NK-92 (cell line): ENCODE results near the gene CD52.

Experiments used
- DNase-seq: peaks from one replicate; lab custom pipeline; 2025; ENCODE audit not compliant: unreplicated experiment; lab: John Stamatoyannopoulos, UW

The CD52 gene, protein sequence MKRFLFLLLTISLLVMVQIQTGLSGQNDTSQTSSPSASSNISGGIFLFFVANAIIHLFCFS

DNA sequence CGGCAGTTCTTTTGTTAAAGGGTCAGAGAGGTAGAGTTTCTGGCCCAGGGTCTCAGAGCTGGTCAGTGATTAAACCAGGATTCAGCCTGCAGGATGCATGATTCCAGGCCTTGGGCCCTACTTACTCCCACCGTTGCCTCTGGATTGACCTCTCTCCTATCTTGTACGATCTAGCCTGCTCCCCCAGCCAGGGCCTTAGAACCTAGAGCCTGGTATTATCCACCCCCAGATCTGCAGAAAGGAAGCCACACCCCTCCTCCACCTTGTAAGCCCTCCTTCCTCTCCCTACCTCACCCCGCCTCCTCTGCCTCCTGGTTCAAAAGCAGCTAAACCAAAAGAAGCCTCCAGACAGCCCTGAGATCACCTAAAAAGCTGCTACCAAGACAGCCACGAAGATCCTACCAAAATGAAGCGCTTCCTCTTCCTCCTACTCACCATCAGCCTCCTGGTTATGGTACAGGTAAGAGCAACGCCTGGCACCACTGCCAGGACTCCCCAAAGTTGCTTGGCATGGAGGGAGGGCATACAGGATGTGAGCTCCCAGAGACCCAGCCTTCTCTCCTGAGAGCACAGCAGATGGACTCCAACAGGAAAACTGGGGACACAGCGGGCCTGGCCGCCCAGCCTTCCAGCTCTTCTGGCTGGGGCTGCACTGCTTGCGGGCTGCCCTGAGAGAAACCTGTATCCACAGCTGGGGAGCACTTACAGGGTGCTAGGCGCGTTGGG lies at the start of gene CD52:
Gene CD52 (plus strand): TSS at position 347 of the 726 bp plus-strand sequence. CDS start 60 bp downstream, at position 407.
- no peak for DNase-seq

DNA sequence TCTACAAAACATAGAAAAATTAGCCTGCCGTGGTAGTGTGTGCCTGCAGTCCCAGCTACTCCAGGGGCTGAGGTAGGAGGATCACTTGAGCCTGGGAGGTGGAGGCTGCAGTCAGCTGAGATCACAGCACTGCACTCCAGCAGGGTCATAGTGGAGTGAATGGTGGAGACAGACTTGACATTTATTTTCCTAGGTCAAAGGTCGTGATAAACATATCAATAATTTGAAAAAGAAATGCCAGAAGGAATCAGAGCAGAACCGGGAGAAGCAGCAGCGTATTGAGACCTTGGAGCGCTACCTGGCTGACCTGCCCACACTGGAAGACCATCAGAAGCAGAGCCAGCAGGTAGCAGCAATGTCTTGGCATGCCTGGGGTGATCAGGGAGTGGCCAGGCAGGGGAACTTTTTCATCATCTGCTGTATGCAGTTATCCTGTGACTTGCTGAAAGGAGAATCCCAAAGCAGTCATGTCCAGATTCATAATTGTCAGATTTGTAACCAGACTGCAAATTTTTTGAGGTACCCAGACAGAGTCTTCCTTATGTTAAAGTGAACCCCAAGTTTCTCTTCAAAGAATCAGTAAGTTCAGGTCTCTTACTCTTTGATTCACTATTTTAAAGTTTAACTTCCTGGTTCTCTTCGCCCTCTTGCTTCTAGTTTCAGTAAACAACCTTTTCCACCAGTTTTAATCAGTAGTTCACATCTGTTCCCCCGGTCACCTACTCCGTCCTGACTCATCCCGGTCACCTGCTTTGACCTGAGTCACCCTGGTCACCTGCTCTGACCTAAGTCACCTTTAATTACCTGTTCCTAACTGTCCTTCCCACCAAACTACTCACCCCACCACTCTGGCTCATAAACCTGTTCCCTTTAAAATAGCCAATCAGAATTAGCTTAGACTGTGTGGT lies 49.2 kb upstream of the CD52 start:
- DNase-seq, result no peak

DNA sequence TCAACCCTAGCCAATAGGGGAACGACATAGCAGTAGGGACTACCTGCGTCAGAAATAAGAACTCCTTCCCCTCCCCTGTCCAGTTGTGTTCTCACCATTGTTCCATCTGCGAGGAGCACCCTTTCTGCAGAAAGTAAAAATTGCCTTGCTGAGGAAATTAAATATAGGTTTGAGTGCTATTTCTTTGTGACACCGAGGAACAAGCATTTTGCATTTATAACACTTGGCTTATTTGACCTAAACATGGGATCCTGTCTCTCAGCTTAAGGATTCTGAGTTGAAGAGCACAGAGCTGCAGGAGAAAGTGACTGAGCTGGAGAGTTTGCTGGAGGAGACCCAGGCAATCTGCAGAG lies 48.6 kb upstream of the CD52 start:
- DNase-seq, result no peak

DNA sequence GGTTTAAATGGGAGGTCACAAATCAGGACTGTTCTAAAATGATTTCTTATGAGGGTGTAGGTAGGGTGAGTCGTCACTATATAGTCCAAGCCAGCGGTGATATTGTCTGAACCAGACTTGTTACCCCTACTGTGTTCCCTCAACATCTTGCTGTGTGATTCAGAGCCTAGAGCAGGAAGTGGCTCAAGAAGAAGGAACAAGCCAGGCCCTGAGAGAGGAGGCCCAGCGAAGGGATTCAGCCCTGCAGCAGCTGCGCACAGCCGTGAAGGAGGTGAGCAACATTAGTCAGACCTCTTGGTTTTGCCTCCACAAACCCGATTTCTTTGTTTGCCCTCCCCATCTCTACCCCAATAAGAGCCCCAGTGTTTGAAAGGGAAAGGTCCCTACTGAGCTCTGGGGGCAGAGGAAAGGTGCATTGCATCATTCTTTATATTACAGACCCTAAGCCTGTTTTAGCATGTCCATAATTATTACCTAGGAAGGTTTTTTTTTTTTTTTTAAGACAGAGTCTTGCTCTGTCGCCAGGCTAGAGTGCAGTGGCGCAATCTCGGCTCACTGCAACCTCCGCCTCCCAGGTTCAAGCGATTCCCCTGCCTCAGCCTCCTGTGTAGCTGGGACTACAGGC lies 42.8 kb upstream of the CD52 start:
- DNase-seq, result no peak

DNA sequence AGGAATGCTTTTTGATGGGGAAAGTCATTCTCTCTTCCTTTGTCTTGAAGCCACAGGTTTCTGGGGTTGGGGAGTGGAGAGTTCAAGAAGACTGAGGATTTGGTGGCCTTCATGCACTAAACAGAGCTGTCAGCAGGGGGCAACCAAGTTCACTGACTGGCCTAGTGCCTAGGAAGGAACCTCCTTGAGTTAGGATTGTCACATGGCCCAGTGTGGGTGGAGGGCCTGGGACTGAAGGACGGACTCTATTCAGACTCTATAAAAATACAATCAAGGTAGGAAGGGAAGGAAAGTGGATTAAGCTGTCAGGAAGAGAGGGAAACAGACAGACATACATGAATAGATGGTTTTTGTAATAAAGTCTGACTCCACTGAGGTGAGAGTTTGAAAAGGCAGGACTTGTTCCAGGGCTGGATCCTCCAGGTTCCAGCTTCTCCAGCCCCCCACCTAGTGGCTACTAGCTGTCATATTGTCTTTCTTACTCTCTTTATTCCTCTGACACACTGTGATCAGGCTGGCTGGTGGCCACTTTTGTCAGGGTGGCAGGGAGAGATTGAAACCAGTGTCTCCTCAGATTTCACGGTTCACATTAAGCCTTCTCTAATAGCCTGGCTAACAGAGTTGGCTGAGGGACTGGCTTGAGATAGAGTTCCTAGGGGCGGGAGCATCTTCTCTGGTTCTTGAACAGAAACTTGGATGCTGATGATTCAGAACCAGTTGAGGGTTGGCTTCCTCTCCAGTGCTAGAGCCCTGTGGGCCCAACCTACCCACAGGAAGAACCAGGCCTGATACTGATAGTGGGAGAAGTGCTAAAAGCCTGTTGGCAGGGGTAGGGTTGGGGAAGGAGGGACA lies 42.0 kb upstream of the CD52 start:
- no peak for DNase-seq

DNA sequence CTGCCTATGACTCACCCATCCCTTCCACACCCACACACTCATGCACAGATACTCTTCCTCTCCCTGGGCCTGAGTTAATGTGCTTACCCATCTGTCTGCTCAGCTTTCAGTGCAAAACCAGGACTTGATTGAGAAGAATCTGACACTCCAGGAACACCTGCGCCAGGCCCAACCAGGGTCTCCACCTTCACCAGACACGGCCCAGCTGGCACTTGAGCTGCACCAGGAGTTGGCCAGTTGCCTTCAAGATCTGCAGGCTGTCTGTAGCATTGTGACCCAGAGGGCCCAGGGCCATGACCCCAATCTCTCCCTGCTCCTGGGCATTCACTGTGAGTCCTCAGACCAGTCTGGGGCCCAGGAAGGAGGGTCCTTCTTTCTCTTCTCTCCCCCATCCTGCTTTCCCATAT lies 41.3 kb upstream of the CD52 start:
- no peak for DNase-seq

DNA sequence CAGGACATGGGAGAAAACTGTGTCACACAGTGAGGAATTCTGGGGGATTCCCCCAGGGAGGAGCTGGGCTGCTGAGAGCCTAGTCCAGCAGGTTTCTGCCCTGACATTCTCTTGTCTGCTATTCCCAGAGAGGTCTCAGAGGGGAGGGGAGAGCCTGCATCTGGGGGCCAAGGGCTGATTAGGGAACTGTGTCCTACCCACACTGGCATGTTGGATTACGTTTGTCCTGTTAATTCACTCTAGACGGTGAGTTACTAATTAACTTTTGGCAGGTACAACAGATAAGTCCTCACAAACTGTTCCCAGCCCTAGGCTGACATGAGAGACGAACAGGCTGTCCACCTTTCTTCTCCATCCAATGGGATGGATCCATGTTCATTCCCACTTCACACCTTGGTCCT lies 40.5 kb upstream of the CD52 start:
- DNase-seq, result no peak

DNA sequence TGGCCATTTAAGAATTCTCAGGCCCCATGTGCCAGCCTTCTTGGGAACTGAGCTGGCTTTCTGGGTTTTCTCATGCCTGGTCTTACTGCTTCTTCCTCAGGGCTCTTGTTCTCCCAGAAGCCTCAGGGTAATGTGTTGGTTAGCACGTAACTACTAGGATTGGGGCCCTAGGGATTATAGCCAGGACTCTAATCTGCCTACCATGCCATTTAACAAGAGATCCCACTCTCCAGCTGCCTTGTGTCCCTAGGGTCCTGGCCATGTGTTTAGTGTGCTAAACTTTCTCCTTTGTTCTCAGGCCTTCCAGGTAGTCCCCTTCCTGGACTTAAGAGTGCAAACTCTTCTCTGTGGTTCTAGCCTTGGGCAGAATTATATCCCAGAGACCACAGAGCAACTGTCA lies 40.0 kb upstream of the CD52 start:
- no peak for DNase-seq

DNA sequence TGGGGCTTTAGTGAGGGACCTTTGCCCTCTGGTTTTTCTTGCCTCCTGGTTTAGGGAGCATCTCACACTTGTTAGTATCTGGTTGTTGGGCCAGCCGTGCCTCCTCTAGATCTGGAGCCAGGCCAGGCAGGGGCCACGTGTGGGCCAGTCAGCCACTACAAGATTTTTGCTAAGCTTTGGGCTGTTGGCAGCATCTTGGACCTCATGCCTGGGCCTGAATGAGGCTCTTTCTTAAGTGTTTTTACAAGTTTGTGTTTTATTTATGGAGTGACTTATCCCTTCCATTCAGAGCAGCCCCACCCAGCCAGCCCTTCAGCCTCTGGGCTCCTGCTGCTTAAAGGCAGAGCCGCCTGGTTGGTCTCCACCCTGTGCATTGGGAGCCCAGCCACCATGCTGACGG lies 39.5 kb upstream of the CD52 start:
- no peak for DNase-seq

DNA sequence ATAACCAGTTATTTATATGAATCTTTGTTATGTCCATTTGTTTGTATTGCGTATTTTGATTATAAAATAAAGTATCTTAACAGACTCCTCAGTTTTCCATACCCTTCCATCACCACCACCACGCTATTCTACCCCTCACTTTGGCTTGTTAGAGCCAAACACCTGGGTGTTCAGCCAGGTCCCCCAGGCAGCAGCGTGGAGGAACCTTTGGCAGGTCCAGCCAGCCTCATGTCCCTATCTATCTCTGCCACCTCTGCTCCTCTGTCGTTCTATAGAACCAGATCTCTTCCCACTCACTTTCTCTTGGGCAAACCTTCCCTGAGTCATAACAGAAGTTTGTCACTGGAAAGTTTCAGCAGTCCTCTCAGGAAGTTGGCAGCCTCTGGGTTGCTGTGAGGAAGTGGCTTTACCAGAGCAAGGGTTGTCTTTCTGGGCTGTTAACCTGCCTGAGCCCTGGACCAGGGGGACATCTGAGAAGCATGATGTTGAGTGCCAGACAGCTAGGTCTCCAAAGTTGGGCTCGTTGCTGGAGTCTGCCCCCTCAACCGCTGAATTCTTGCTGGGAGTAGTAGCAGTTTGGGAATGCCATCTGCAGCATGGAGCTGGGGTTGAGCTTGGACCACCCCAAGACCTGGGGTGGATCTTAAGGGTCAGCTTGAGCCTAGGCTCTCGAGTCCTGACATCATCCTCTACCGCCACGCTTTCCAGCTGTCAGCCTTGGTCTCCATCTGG lies 38.9 kb upstream of the CD52 start:
- no peak for DNase-seq

DNA sequence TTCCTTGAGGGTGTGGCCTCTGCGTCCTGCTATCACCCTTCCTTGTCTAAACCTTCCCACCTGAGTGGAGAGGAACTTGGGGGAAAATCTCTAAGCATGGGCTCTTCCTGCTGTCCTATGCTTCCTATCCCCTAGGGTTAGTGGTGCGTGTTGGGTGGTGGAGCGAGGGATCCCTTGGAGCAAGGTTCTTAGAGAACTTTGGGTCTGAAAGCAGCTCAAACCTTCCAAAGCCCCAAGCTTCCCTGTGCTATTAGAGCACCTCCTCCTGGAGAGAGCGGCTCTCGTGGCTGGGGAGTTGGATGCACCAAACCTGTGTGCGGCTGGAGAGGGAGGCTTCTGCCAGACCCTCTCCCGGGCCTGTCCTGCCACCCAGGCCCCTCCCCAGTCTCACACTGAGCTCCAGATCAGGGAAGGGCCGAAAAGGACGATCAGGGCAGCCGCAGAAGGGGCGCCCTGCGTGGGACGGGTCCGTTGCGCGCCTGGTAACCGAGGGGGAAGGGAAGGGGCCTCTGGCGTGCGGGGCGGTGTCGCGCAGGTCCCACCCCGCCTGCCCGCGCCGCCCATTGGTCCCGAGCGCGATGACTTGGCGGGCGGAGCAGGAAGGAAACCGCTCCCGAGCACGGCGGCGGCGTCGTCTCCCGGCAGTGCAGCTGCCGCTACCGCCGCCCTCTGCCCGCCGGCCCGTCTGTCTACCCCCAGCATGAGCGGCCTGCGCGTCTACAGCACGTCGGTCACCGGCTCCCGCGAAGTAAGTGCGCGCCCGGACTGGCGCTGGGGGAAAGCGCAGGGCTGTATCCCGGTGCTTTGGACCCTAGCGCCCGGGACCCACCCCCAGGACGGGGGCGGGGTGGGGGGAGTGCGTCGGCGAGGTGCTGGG lies 38.1 kb upstream of the CD52 start, which contains the start of gene SH3BGRL3:
Gene SH3BGRL3 (plus strand): TSS at position 631 of the 877 bp plus-strand sequence. CDS start 70 bp downstream, at position 701.
- no peak for DNase-seq

DNA sequence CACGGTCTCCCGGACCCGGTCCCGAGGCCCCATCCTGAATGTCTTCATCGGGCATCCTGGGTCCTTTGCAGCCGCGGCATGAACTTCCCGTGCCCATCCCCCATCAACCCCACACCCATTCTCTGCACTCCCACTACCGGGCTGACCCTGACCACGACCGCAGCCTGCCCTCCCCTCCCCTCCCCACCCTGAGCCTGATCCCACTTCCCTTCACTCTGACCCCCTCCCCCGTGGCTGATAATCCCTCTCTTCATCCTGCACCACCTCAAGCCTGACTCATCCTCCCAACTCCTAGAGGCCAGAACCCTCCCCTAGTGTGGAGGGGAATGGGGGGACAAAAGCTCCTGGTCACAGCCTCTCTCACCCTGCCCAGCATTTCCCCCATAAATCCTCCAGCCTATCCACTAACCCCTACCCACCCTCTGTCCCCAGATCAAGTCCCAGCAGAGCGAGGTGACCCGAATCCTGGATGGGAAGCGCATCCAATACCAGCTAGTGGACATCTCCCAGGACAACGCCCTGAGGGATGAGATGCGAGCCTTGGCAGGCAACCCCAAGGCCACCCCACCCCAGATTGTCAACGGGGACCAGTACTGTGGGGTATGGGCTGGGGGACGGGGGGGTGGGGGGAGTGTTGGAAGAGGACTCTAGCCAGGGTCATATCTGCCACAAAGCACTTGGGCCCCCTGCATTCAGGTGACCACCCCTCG lies 37.3 kb upstream of the CD52 start:
- DNase-seq, result no peak

DNA sequence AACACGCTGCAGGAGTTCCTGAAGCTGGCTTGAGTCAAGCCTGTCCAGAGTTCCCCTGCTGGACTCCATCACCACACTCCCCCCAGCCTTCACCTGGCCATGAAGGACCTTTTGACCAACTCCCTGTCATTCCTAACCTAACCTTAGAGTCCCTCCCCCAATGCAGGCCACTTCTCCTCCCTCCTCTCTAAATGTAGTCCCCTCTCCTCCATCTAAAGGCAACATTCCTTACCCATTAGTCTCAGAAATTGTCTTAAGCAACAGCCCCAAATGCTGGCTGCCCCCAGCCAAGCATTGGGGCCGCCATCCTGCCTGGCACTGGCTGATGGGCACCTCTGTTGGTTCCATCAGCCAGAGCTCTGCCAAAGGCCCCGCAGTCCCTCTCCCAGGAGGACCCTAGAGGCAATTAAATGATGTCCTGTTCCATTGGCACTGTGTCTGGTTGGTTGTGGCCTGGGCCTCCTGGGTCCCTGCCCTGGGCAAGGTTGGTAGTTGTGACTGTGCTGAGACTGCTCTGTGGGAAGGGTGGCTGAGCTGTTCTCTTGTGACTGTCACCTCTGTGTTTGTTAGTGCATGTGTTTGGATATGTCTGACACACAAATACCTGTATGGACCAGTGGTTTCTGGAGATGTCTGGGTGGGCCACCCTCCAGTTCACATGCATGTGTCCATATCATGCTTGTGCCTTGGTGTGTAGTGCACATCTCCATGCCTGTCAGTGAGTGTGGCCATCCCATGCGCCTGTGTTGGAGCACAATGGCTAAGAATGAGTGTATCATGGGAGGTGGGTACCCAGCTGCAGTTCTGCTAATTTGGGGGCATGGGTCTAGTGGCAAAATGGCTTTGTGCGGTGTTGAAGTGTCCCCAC lies 36.4 kb upstream of the CD52 start:
- DNase-seq, result no peak

DNA sequence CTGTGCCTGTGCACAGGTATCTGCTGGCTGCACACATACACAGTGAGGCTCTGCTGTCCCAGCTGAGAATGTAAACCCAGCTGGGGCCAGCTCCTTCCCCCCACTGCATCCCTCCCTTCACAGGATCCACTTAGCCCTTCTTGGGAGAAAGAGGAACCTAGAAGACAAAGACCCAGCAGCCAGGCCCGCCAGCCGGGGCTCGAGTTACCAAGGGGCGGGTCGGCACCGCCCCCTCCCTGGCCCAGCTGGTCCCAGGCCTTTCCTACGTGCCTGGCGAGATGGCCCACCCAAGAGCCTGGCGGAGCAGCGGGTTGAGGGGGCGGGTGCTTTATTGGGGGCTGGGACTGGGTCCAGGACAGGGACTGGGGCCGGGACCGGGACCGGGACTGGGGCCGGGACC lies 35.8 kb upstream of the CD52 start:
- DNase-seq, result no peak

DNA sequence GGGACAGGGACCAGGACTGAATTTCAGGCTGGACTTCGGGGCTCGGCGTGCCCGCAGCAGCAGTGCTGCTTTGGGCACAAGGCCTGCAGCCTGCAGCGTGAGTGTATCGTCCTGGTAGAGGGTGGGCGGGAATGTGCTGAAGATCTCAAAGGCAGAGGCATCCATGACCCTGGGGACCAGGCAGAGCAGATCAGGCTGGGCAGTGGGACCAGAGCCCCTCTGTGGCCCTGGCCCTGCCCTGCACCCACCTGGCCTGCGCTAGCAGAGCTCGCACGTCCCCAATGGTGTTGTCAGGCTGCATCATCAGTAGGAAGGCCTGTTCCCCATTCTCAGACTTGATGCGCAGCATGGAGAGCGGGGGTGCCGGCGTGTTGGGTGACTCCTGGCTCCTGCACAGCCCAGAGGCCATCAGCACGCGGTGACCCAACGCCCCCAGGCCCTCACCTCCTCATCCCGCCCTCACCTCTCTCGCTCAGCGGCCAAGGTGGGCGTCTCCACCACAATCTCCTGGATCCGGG lies 35.3 kb upstream of the CD52 start:
- DNase-seq, result no peak

DNA sequence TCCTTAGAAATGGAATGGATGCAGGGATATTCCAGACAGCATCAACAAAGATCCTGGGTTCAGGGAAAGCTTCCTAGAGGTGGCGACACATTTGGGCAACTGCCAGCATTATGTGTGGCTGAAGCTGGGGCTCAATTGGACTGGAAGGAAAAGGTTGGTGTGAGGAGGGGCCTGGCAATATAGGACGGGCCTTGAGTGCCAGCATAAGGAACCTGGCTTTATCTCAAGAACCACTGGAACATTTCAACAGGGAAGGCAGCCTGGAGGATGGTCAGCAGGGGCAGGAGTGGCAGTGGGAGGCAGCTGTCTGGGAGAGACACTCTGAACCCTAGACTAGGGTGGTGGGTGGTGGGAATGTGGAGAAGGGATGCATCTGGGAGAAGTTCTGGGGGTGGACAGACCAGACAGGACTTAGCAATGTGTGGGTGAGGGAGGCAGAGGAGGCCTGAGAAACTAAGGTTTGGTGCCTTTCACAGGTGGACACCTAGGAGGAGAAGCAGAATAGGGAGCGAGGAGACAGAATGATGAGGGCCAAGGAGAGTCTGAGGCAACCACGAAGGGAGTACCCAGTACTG lies 34.4 kb upstream of the CD52 start:
- no peak for DNase-seq
